Naive thymus-derived CD4-positive, alpha-beta T cell (primary cell): ENCODE measurements around the gene ADAMTS14. TPM values are rescaled to one million over a fixed set of nuclear protein-coding genes. Genes with fewer than 3 reads are reported as not detected.

Source experiments
- ATAC-seq: fragments of 150-1000 bp; cut with Tn5 transposase; 2 replicates; pipeline ENCODE4 v1.10.0; 2021; ENCODE audit warnings: mild to moderate bottlenecking, moderate library complexity
- CTCF ChIA-PET: fragments of 350-600 bp; sonication (Branson Sonifier 250); formaldehyde crosslinking; loops from one replicate; lab custom pipeline; 2021; ENCODE audit warnings: antibody characterized with exemption; lab: Charles Lee
- POLR2A ChIA-PET: fragments of 350-600 bp; sonication (Branson Sonifier 250); formaldehyde crosslinking; loops from one replicate; lab custom pipeline; 2021; ENCODE audit warnings: antibody characterized with exemption, inconsistent platforms; lab: Charles Lee
- DNase-seq, 9 donors: peaks; one replicate each; pipeline versions ENCODE4 v3.0.0 to v3.0.0-alpha.2; 2020 to 2022; ENCODE audit warnings: mixed read lengths in 1 of 9
- H3K27ac ChIP-seq: one replicate; pipeline ENCODE4 v1.7.0; 2013; ENCODE audit warnings: mild to moderate bottlenecking, low read depth, low read length, moderate library complexity
- H3K27me3 ChIP-seq, 2 donors: one replicate each; pipeline ENCODE4 v1.7.0; 2013; ENCODE audit warnings: low read length in 2 of 2, mild to moderate bottlenecking in 2 of 2, moderate library complexity in 2 of 2; ENCODE audit not compliant: control insufficient read depth in 2 of 2, insufficient read depth in 2 of 2
- H3K36me3 ChIP-seq, 3 experiments: 1 replicate in 2 of 3; 2 replicates in 1 of 3; pipeline ENCODE4 v1.7.0; 2013; ENCODE audit warnings: low read length in 3 of 3, mild to moderate bottlenecking in 3 of 3, moderate library complexity in 1 of 3; ENCODE audit not compliant: insufficient read depth in 3 of 3, control insufficient read depth in 2 of 3
- H3K4me1 ChIP-seq, 2 donors: one replicate each; pipeline ENCODE4 v1.7.0; 2013; ENCODE audit warnings: low read length in 2 of 2, mild to moderate bottlenecking in 2 of 2, moderate library complexity in 1 of 2; ENCODE audit not compliant: control insufficient read depth in 2 of 2, insufficient read depth in 2 of 2
- H3K4me3 ChIP-seq: 2 replicates; pipeline ENCODE4 v1.7.0; 2013; ENCODE audit warnings: mild to moderate bottlenecking, low read length
- H3K9me3 ChIP-seq, 3 experiments: 1 replicate in 2 of 3; 2 replicates in 1 of 3; pipeline ENCODE4 v1.7.0; 2013; ENCODE audit warnings: low read length in 3 of 3; ENCODE audit not compliant: control insufficient read depth in 2 of 3
- H3K27ac Mint-ChIP-seq, 9 donors: one replicate each; pipeline ENCODE4 v1.8.0; 2020 to 2022; ENCODE audit warnings: mixed read lengths in 9 of 9, mild to moderate bottlenecking in 8 of 9, moderate library complexity in 5 of 9, inconsistent platforms in 2 of 9
- H3K27me3 Mint-ChIP-seq, 5 donors: one replicate each; pipeline ENCODE4 v1.8.0; 2021 to 2022; ENCODE audit warnings: mixed read lengths in 5 of 5, mild to moderate bottlenecking in 1 of 5
- H3K36me3 Mint-ChIP-seq, 5 donors: one replicate each; pipeline ENCODE4 v1.8.0; 2020 to 2022; ENCODE audit warnings: mixed read lengths in 5 of 5, mild to moderate bottlenecking in 3 of 5, inconsistent platforms in 1 of 5
- H3K4me1 Mint-ChIP-seq, 7 donors: one replicate each; pipeline ENCODE4 v1.8.0; 2020 to 2022; ENCODE audit warnings: mixed read lengths in 7 of 7, mild to moderate bottlenecking in 3 of 7, inconsistent platforms in 1 of 7
- H3K4me3 Mint-ChIP-seq, 10 donors: one replicate each; pipeline ENCODE4 v1.8.0; 2020 to 2022; ENCODE audit warnings: mild to moderate bottlenecking in 10 of 10, mixed read lengths in 10 of 10, moderate library complexity in 6 of 10, inconsistent platforms in 2 of 10
- H3K9me3 Mint-ChIP-seq, 11 donors: one replicate each; pipeline ENCODE4 v1.8.0; 2020 to 2022; ENCODE audit warnings: mixed read lengths in 11 of 11, mild to moderate bottlenecking in 4 of 11, inconsistent platforms in 1 of 11, moderate library complexity in 1 of 11
- intact Hi-C, 2 donors: fragments of 100-400 bp; cut with micrococcal nuclease; formaldehyde crosslinking; loops; one replicate each; pipeline ENCODE4 v1.15.1; 2023
- polyA plus RNA-seq, 2 donors: library from polyadenylated mRNA; unstranded; fragments of 300-500 nt; fragmentation: Illumina TruSeq; gene quantifications; one replicate each; pipeline ENCODE4 v1.2.3, GENCODE V29; 2021
- total RNA-seq, 6 experiments: library from RNA in 5 of 6; stranded (reverse) in 5 of 6; gene quantifications; 1 replicate in 5 of 6; 2 replicates in 1 of 6; pipeline ENCODE4 v1.2.3 and lab custom pipeline; 2021 to 2026

Gene ADAMTS14, protein sequence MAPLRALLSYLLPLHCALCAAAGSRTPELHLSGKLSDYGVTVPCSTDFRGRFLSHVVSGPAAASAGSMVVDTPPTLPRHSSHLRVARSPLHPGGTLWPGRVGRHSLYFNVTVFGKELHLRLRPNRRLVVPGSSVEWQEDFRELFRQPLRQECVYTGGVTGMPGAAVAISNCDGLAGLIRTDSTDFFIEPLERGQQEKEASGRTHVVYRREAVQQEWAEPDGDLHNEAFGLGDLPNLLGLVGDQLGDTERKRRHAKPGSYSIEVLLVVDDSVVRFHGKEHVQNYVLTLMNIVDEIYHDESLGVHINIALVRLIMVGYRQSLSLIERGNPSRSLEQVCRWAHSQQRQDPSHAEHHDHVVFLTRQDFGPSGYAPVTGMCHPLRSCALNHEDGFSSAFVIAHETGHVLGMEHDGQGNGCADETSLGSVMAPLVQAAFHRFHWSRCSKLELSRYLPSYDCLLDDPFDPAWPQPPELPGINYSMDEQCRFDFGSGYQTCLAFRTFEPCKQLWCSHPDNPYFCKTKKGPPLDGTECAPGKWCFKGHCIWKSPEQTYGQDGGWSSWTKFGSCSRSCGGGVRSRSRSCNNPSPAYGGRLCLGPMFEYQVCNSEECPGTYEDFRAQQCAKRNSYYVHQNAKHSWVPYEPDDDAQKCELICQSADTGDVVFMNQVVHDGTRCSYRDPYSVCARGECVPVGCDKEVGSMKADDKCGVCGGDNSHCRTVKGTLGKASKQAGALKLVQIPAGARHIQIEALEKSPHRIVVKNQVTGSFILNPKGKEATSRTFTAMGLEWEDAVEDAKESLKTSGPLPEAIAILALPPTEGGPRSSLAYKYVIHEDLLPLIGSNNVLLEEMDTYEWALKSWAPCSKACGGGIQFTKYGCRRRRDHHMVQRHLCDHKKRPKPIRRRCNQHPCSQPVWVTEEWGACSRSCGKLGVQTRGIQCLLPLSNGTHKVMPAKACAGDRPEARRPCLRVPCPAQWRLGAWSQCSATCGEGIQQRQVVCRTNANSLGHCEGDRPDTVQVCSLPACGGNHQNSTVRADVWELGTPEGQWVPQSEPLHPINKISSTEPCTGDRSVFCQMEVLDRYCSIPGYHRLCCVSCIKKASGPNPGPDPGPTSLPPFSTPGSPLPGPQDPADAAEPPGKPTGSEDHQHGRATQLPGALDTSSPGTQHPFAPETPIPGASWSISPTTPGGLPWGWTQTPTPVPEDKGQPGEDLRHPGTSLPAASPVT
- total RNA-seq (under 1 TPM in 2 of 5 experiments, not detected in 3; 0.08 to 0.10 TPM), polyA plus RNA-seq (not detected), total RNA-seq (lab: John Stamatoyannopoulos, UW) (not detected)

- no peak within 1 kb of the TSS for H3K27ac ChIP-seq
Observed at GRCh38 chr10:70672165-70673042, at the start of gene ADAMTS14. Gene ADAMTS14, plus strand, starts transcription at chr10:70672506. Its CDS starts 297 bp downstream, at chr10:70672803.

GRCh38 chr10:70622541-70622940, 49.8 kb upstream of the ADAMTS14 start:
- Mint-ChIP-seq H3K27me3 (peaks cover 0 to 8% (median 0%) of the 10 kb centered on the region in 5 donors), H3K4me3 (no peak overlapping the region), H3K4me1 (peaks cover 0 to 14% (median 0%) of the 10 kb centered on the region in 7 donors), H3K9me3 (peaks cover 0 to 33% (median 13%) of the 10 kb centered on the region in 11 donors), H3K27ac (no peak overlapping the region), H3K36me3 (peaks cover 0 to 15% (median 10%) of the 10 kb centered on the region in 5 donors)
- ChIA-PET POLR2A (no interaction called here), CTCF (no interaction called here)
- Histone ChIP-seq H3K27me3 (no peaks in the 10 kb centered on the region), H3K9me3 (peaks cover 0 to 11% (median 0%) of the 10 kb centered on the region in 3 experiments), H3K4me3 (no peak overlapping the region), H3K4me1 (peaks cover 0 to 16% of the 10 kb centered on the region in 2 donors), H3K36me3 (no peaks in the 10 kb centered on the region), H3K27ac (no peak overlapping the region)
- intact Hi-C loops = no loop called here
- ATAC-seq (no peak), DNase-seq (no peak)

More at GRCh38 chr10:70672165-70673042, at the start of gene ADAMTS14:
- Mint-ChIP-seq H3K4me3 (peak within 1 kb of the TSS; percentile 26 to 81 (median 58)), H3K9me3 (peaks cover 0 to 6% (median 0%) of the 10 kb centered on the region in 11 donors), H3K27me3 (peaks cover 37 to 59% (median 47%) of the 10 kb centered on the region in 5 donors), H3K4me1 (peaks cover 5 to 14% (median 11%) of the 10 kb centered on the region in 7 donors), H3K36me3 (peaks cover 0 to 5% (median 0%) of the 10 kb centered on the region in 5 donors), H3K27ac (peak within 1 kb of the TSS in 1 of 9 donors; percentile 27)
- peak; percentile 42 for ATAC-seq
- H3K27me3 ChIP-seq = peaks cover 3% of the 10 kb centered on the region in 2 donors
- intact Hi-C loops = loop anchor here in 1 of 2 donors (5.0 kb wide), 1 partner anchor 115 kb away; no protein-coding TSS in a partner anchor
- no peaks in the 10 kb centered on the region for H3K36me3 ChIP-seq
- no peaks in the 10 kb centered on the region for H3K9me3 ChIP-seq
- no peak within 1 kb of the TSS for H3K4me3 ChIP-seq
- H3K4me1 ChIP-seq = no peaks in the 10 kb centered on the region
- ChIA-PET POLR2A (no interaction called here), CTCF (no interaction called here)
- peak in 1 of 9 donors; percentile 57 for DNase-seq

GRCh38 chr10:70622981-70623844, 49.1 kb upstream of the ADAMTS14 start:
- Histone ChIP-seq H3K4me1 (peaks cover 0 to 9% of the 10 kb centered on the region in 2 donors), H3K27me3 (no peaks in the 10 kb centered on the region), H3K4me3 (no peak overlapping the region), H3K36me3 (no peaks in the 10 kb centered on the region), H3K27ac (no peak overlapping the region), H3K9me3 (peaks cover 0 to 15% (median 2%) of the 10 kb centered on the region in 3 experiments)
- Mint-ChIP-seq H3K4me3 (no peak overlapping the region), H3K9me3 (peaks cover 0 to 35% (median 15%) of the 10 kb centered on the region in 11 donors), H3K4me1 (peaks cover 0 to 11% (median 0%) of the 10 kb centered on the region in 7 donors), H3K27ac (no peak overlapping the region), H3K27me3 (peaks cover 0 to 10% (median 0%) of the 10 kb centered on the region in 5 donors), H3K36me3 (peaks cover 0 to 15% (median 10%) of the 10 kb centered on the region in 5 donors)
- ATAC-seq (no peak), DNase-seq (no peak)
- intact Hi-C loops = no loop called here
- CTCF ChIA-PET = interaction anchor here (0.6 kb wide), 1 partner anchor 51 kb away, joined by 4 read pairs; no protein-coding TSS in a partner anchor
- POLR2A ChIA-PET = no interaction called here

DNA sequence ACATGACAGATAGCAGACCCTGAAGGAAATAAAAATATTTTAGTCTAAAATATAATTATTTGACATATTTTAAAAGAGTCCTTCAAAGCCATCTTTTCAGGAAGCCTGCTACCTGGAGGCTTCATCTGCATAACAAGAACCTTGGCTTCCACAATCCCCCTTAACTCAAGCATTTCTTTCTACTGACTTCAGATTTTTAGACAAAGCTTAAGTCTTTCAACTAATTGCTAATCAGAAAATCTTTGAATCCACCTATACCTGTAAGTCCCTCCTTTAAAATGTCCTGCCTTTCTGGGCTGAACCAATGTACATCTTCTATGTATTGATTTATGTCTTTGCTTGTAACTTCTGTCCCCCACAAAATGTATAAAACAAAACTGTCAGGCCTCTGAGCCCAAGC, 46.2 kb upstream of the ADAMTS14 start:
- H3K4me3 ChIP-seq = no peak overlapping the region
- POLR2A ChIA-PET = no interaction called here
- intact Hi-C loops = no loop called here

GRCh38 chr10:70629338-70629737, 43.0 kb upstream of the ADAMTS14 start:
- Histone ChIP-seq H3K4me3 (no peak overlapping the region), H3K27me3 (no peaks in the 10 kb centered on the region), H3K9me3 (peaks cover 0 to 8% (median 4%) of the 10 kb centered on the region in 3 experiments), H3K27ac (no peak overlapping the region), H3K36me3 (no peaks in the 10 kb centered on the region), H3K4me1 (no peaks in the 10 kb centered on the region)
- Mint-ChIP-seq H3K4me1 (no peaks in the 10 kb centered on the region), H3K27me3 (peaks cover 0 to 25% (median 5%) of the 10 kb centered on the region in 5 donors), H3K4me3 (no peak overlapping the region), H3K9me3 (peaks cover 0 to 21% (median 9%) of the 10 kb centered on the region in 11 donors), H3K36me3 (peaks cover 0 to 10% (median 2%) of the 10 kb centered on the region in 5 donors), H3K27ac (no peak overlapping the region)
- ATAC-seq (no peak), DNase-seq (no peak)
- intact Hi-C loops = no loop called here
- CTCF ChIA-PET = no interaction called here
- POLR2A ChIA-PET = no interaction called here

More for the DNA sequence above, 46.2 kb upstream of the ADAMTS14 start:
- CTCF ChIA-PET = no interaction called here
- Histone ChIP-seq H3K27ac (no peak overlapping the region), H3K27me3 (no peaks in the 10 kb centered on the region), H3K9me3 (peaks cover 0 to 8% (median 4%) of the 10 kb centered on the region in 3 experiments), H3K36me3 (no peaks in the 10 kb centered on the region), H3K4me1 (no peaks in the 10 kb centered on the region)
- ATAC-seq (no peak), DNase-seq (no peak)
- no peaks in the 10 kb centered on the region for H3K4me1 Mint-ChIP-seq
- H3K27ac Mint-ChIP-seq = no peak overlapping the region
- no peak overlapping the region for H3K4me3 Mint-ChIP-seq
- H3K36me3 Mint-ChIP-seq = peaks cover 0 to 10% (median 7%) of the 10 kb centered on the region in 5 donors
- H3K9me3 Mint-ChIP-seq = peaks cover 0 to 21% (median 9%) of the 10 kb centered on the region in 11 donors
- H3K27me3 Mint-ChIP-seq = peaks cover 0 to 10% (median 0%) of the 10 kb centered on the region in 5 donors
